Skin of body (tissue), 2 donors: Measurements from ENCODE around the gene HS1BP3. TPM values are rescaled to one million over a fixed set of nuclear protein-coding genes. Genes with fewer than 3 reads are reported as not detected.

Experiments used
- DNase-seq: peaks from one replicate; lab custom pipeline; 2025; lab: John Stamatoyannopoulos, UW
- total RNA-seq: library from RNA; depleted of rRNA; stranded (reverse); fragments of >200 nt; gene quantifications from one replicate; pipeline ENCODE4 v1.2.3, GENCODE V29; 2014

The HS1BP3 gene
- total RNA-seq: 13.5 TPM

- DNase-seq: peak; percentile 90
Observed at GRCh38 chr2:20650877-20651730, at the start of gene HS1BP3. TSS of gene HS1BP3 (minus strand) at chr2:20651098. CDS start at chr2:20651063, 35 bp downstream.

DNA sequence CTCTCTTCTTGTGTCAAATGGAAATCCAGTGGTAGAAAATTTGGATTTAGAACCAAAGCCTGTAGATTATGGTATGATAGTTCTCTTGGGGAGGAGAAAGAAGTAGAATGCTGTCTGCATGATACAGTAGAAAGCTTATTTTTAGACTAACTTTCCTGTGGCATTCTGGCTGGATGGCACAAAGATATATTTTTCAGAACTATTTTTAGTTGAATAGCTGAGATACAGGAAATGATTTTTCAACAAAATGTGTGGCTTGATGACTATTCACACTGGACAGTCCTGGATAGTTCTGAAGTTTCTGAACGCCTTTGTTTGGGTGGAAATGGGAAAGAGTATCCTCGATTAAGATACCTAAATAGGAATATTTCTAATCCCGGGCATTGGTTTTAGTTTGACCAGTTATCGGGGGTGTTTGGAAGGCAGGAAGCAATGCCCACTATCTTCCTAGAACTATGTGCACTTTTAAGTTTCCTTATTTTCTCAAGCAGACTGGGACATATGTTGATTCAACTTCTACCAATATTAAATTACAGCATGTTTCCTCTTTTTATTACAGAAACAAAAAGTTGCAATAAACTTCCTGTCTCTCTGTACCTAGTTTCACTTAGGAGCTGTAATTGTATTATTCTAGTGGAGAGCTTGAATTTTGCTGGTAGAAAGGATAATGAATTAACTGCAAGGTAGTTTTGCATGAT lies 48.2 kb upstream of the HS1BP3 start:
- DNase-seq: no peak

DNA sequence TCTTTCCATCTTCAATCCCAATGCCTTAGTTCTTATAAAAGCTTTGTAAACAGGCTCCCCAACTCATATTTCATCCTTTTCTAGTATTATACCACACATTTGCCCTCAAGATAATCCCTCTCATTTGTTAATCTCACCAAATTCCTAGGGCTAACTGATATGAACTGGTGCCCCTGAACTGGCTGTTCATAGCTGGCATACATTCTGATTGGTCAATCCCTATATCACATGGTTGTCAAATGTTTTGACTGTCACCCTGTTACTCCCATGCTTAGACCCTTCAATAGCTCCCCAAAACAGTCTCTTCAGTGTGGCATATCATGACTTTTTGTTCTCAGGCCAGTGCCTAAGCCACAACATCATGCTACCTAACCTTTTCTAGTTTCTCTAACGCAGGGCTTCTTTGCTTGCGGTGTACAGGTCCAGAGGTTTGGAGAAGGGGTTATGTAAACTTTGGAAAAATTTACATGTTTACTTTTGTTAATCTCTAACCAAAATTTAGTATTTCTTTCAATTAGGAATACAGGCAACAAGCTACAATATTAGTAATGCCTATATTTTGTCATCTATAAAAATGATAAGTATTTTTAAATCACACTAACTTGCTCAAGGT lies 46.5 kb upstream of the HS1BP3 start:
- DNase-seq: no peak

- DNase-seq: no peak
Observed at GRCh38 chr2:20696366-20696765, 45.5 kb upstream of the HS1BP3 start.

GRCh38 chr2:20693317-20693716 lies 42.4 kb upstream of the HS1BP3 start:
- DNase-seq: no peak

GRCh38 chr2:20692081-20692480 lies 41.2 kb upstream of the HS1BP3 start:
- no peak for DNase-seq

DNA sequence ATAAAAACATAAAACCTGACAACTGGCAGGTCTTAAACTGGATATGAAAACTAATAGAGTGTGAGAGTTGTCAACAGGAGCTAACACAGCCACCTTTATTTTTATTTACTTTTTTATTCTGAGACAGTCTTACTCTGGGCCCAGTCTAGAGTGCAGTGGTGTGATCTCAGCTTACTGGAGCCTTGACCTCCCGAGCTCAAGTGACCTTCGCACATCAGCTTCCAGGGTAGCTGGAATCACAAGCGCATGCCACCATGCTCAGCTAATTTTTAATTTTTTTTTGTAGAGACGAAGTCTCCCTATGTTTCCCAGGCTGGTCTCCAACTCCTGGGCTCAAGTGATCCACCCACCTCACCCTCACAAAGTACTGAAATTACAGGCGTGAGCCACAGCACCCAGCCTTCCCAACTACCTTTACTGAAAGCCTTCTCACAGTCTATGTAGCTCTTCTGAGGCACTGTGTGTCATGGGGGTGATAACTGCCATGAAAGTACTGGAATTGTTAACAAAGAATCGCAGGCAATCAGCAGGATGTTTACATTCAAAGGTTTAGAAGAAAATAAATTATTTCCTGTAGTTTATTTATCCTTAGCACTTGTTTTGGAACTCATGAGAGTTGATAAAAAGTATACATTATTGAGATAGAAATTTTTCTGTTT lies 40.3 kb upstream of the HS1BP3 start:
- DNase-seq: no peak

DNA sequence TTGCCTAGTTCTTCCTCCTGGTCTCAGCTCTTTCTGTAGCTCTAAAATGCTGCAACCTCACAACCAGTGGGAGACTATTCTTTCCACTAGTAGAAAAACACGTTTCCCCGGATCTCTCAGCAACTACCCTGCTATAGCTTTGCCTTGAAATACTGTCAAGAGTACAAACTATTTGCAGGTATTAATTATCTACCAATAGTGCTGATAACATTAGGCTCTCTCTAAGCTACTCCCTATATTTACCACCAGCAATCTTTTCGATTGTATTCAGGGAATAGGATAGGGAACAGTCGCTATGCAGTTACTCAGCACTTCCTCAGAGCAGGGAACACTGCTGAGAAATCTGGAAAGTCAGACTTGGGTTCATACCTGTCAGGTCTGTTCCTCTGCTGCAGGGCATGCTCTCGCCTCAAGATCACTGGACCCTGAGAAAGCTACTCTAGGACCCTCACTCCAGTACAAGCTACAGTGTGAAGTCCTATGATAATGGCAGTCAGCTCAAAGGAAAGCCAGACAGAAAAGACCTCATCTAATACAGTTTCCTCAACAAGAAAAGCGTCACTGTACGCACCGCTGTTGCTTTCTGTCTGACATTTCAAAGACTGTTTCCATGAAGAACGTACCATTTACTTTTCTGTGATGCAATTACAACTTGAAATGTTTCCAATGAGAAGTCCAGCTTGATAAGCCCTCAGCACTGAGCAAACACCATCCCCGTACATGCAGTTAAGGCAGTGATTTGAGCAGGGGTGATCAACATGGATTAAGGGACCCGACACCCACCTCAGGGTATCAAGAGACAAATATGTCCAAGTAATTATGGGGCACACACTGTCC lies 38.7 kb upstream of the HS1BP3 start:
- no peak for DNase-seq

GRCh38 chr2:20687260-20687832 lies 36.4 kb upstream of the HS1BP3 start:
- DNase-seq: no peak

DNA sequence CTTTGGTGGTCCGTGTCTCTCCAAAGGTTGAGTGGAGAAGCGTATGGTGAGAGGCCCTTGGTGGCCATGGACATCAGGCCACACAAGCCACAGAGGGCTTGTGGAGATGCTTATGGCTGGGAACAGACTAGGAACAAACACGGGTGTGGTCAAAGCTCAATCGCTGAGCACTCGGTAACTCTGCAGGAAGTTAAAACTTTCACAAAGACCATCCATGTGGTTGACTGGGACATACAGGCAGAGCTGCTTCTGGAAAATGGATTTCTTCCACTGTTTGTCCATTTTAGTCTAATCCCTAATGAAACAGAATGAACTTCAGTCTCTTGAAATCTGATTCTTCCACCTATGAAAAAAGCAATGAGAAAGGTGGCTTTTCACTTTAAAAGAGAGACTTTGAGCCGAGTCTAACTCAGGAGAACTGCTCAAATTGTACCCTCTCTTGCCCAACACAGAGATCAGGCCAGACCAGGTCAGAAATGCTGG lies 33.7 kb upstream of the HS1BP3 start:
- DNase-seq: no peak

GRCh38 chr2:20682167-20682920 lies 31.4 kb upstream of the HS1BP3 start:
- DNase-seq: no peak

- DNase-seq: no peak
Observed at GRCh38 chr2:20680744-20681375, 30.0 kb upstream of the HS1BP3 start.

GRCh38 chr2:20678780-20679179 lies 27.9 kb upstream of the HS1BP3 start:
- no peak for DNase-seq

GRCh38 chr2:20678086-20678395 lies 27.1 kb upstream of the HS1BP3 start:
- no peak for DNase-seq

DNA sequence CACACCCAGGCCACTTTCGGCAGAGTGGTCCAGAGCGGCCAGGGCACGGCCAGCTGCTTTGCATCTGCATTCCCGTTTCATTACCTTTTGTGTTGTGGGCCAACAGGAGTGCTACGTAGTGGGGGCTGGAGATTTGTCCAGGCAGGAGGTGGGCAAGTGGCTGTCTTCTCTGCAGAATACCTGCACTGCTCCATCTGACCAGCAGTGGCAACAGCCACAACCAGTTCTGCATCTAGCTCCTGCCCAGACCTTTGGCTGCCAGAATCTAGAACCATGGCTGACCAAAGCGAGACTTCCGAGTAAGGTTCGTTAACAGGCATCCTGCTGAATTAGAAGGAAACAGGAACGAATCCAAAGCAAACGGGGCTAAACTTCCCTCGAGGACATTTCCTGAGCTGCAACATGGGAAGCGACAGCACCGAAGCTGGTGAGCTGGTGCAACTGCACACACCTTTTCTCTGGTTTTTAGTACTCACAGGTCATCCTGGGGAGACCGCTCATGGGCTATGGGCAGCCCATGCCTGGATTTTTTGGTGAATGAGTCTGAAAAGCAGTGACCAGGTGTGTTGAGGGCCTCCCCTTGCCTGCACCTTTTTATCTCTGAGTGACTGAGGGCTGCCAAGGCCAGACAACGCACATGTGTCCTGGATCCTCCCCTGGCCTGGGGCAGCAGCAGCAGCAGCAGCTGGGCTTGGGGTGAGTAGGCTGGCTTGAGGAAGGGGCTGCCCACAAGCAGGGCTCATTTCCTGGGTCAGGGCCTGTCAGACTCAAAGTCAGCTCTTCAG lies 26.6 kb upstream of the HS1BP3 start:
- no peak for DNase-seq

DNA sequence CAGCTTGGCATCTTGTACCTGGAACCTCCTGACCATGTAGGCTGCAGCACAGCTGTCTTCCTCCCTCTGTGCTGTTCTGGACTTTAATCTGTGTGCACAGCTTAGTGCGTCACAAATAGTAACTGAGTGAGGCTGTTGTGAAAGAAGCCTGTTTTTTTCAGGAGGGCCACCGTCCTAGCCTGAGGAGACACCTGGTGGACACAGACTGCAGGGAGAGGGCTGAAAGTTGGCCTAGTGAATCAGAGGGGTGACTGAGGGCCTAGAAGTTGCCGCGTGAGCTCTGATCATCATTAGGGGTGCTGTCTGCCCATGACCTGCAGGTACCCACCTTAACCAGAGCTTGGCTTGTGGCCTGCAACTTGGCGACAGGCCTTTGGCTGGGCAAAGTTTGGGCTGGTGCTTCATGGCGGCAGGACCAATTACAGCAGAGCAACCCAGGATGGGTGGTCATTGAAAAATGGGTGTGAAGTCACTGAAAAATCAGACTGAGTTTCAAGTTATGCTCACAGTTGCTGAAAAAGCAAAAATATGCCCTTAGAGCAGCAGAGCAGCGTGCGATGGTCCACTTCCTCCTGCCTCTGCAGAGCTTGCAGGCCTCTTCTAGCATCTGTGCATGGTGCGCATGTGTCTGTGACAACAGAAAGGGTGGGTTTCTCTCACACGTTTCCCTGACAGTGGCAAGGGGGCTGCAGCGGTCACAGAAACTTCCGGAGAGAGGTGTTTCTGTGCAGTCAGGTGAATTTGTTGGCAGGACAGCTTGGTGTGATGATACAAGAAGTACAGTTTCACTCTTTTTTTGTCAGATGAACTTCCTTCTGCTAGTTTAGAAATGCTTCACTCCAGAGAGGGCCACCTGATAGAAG lies 25.7 kb upstream of the HS1BP3 start:
- DNase-seq: no peak

DNA sequence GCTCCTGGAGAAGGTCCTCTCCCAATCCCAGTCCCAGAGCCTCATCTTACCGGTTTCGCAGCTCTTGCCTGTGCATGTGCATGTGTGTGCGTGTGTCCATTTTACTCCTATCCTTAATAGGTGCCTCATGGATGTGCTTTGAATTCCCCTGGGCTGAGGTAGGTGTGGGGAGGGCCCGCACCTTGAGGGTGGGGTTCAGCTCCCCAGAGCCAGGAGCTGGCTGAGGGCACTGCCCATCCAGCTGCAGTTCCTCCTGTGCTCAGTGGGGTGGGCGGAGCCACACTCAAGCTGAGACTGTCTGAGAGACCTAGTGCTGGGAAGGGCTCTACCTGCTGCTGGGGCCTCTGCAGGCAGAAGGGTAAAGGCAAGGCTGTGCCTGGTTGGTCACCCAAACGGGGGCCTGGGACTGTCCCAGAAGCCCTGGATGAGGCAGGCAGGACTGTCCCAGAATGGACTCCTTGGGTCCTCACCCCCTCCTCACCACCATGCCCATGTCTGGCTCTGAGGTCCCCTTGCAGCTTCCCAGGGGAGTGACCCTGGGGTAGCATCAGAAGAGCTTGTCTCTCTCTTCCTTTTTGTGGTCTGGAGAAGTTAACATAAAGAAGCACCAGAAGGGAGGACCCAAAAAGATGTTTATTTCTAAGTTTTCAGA lies 24.9 kb upstream of the HS1BP3 start:
- DNase-seq: no peak
